HG03469 (cell line): ENCODE data around the gene COX6B1.
"Not testable (repeated sequence)": the region's sequence is repeated elsewhere in the genome, so short reads cannot be mapped to it uniquely, and the experiment has no call there.

Experiments
- ATAC-seq: cut with Tn5 transposase; IDR thresholded peaks from one replicate; pipeline ENCODE4 v1.9.1; 2021; ENCODE audit warnings: mild to moderate bottlenecking, moderate library complexity, moderate number of reproducible peaks; ENCODE audit not compliant: unreplicated experiment

The COX6B1 gene

GRCh38 chr19:35665157-35665556 is 17.0 kb downstream of the COX6B1 start:
- ATAC-seq = no peak

- ATAC-seq = no peak
Observed at GRCh38 chr19:35665604-35666003, 17.5 kb downstream of the COX6B1 start.

- no peak for ATAC-seq
Observed at GRCh38 chr19:35666251-35666913, 18.3 kb downstream of the COX6B1 start, which contains the start of gene UPK1A. Gene UPK1A, plus strand, starts transcription at chr19:35666517. Its CDS starts 296 bp downstream, at chr19:35666813.

GRCh38 chr19:35669566-35669965 is 21.4 kb downstream of the COX6B1 start:
- no peak for ATAC-seq

- ATAC-seq = no peak
Observed at GRCh38 chr19:35669974-35670373, 21.9 kb downstream of the COX6B1 start.

GRCh38 chr19:35670686-35671085 is 22.6 kb downstream of the COX6B1 start:
- ATAC-seq = no peak

- ATAC-seq = no peak
Observed at GRCh38 chr19:35671818-35672217, 23.7 kb downstream of the COX6B1 start.

- no peak for ATAC-seq
Observed at GRCh38 chr19:35673121-35673804, 25.1 kb downstream of the COX6B1 start.

GRCh38 chr19:35675589-35676140 is 27.5 kb downstream of the COX6B1 start:
- ATAC-seq = no peak

GRCh38 chr19:35689836-35690235 is 41.7 kb downstream of the COX6B1 start:
- no peak for ATAC-seq

GRCh38 chr19:35691106-35691505 is 43.0 kb downstream of the COX6B1 start:
- ATAC-seq = not testable (repeated sequence)

- ATAC-seq = no peak
Observed at GRCh38 chr19:35692010-35692409, 43.9 kb downstream of the COX6B1 start.

- ATAC-seq = no peak
Observed at GRCh38 chr19:35693422-35693821, 45.3 kb downstream of the COX6B1 start.

- no peak for ATAC-seq
Observed at GRCh38 chr19:35693835-35694599, 45.9 kb downstream of the COX6B1 start.

- ATAC-seq = no peak
Observed at GRCh38 chr19:35695895-35696422, 47.8 kb downstream of the COX6B1 start.

- no peak for ATAC-seq
Observed at GRCh38 chr19:35696835-35697234, 48.7 kb downstream of the COX6B1 start.

GRCh38 chr19:35702223-35703012 is 54.3 kb downstream of the COX6B1 start:
- peak; percentile 90 for ATAC-seq

GRCh38 chr19:35703343-35703742 is 55.2 kb downstream of the COX6B1 start:
- no peak for ATAC-seq

- no peak for ATAC-seq
Observed at GRCh38 chr19:35704218-35704617, 56.1 kb downstream of the COX6B1 start, which contains the start of gene ZBTB32. Gene ZBTB32, plus strand, starts transcription at chr19:35704558. Its CDS starts 10,069 bp downstream, at chr19:35714627.
